Parathyroid adenoma (tissue), 2 donors: Measurements from ENCODE around the gene LSMEM2.

Source experiments
- H2AFZ ChIP-seq: fragments of 300-600 bp; sonication (generic); one replicate; pipeline ENCODE4 v1.7.0; 2017; ENCODE audit warnings: antibody characterized with exemption, mild to moderate bottlenecking
- H3K27ac ChIP-seq: fragments of 300-600 bp; sonication (generic); one replicate; pipeline ENCODE4 v1.7.0; 2017
- H3K27me3 ChIP-seq: fragments of 300-600 bp; sonication (generic); one replicate; pipeline ENCODE4 v1.7.0; 2017; ENCODE audit warnings: low read length; ENCODE audit not compliant: control insufficient read depth, insufficient read depth
- H3K36me3 ChIP-seq: fragments of 300-600 bp; sonication (generic); one replicate; pipeline ENCODE4 v1.7.0; 2017; ENCODE audit warnings: low read length; ENCODE audit not compliant: control insufficient read depth, insufficient read depth
- H3K4me1 ChIP-seq: fragments of 300-600 bp; sonication (generic); one replicate; pipeline ENCODE4 v1.7.0; 2017; ENCODE audit warnings: control low read depth
- H3K4me2 ChIP-seq: fragments of 300-600 bp; sonication (generic); one replicate; pipeline ENCODE4 v1.7.0; 2017; ENCODE audit warnings: low read length
- H3K4me3 ChIP-seq: fragments of 300-600 bp; sonication (generic); one replicate; pipeline ENCODE4 v1.7.0; 2017; ENCODE audit warnings: low read depth, low read length
- H3K79me2 ChIP-seq: fragments of 300-600 bp; sonication (generic); one replicate; pipeline ENCODE4 v1.7.0; 2017; ENCODE audit warnings: control low read depth
- H3K9ac ChIP-seq: fragments of 300-600 bp; sonication (generic); one replicate; pipeline ENCODE4 v1.7.0; 2017; ENCODE audit warnings: mild to moderate bottlenecking
- H3K9me3 ChIP-seq: fragments of 300-600 bp; sonication (generic); one replicate; pipeline ENCODE4 v1.7.0; 2017; ENCODE audit warnings: low read length; ENCODE audit not compliant: control insufficient read depth
- TF ChIP-seq, protein P1 (sequence below): fragments of 300-600 bp; sonication (generic); IDR thresholded peaks from one replicate; pipeline ENCODE4 v1.7.0; 2017; ENCODE audit warnings: antibody characterized with exemption, mild to moderate bottlenecking
- donor health status: primary hyperparathyroidism.

The LSMEM2 gene

DNA sequence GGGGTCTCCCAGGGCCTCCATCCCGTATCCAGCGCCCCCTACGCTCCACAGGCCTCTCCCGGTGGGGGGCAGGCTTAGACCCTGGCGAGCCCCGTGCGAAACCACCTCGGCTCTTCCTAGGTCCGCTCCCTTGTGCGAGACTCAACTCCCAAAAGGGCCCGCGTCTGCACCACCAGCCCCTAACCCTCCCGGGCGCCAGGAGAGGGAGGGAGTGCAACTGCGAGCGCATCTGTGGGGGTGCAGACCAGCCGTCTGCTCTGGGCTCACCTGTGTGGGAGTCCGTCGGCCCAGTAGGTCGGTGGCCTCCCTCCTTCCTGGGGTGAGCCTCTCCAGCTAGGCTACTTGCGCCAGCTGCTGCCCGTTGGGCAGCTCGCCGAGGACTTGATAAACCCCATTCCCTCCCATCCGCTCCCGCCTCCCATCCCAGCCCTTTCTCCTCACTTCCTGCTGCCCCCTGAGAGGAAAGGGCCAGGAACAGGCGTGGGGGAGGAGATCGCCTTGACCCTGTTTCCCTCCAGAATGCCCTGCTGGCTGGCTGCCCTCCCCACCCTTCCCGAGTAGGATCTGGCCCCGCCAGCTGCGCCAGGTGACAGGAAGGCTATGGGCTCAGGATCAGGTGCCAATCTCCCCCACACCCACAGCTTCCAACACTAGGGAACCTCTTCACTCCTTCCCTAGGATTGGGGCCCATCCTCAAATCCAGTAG lies 43.7 kb downstream of the LSMEM2 start, which contains the start of gene HYAL2:
HYAL2 (minus strand) TSS at position 360 of the 706 bp plus-strand sequence. CDS start 2,256 bp downstream, outside the sequence.
- Histone ChIP-seq H3K79me2 (peaks cover 16% of the 10 kb centered on the region), H3K4me3 (peak within 1 kb of the TSS; percentile 89), H3K9ac (peak within 1 kb of the TSS; percentile 25), H3K4me2 (peak within 1 kb of the TSS; percentile 97), H3K27ac (peak within 1 kb of the TSS; percentile 88), H3K9me3 (no peaks in the 10 kb centered on the region), H3K27me3 (no peaks in the 10 kb centered on the region), H3K36me3 (no peaks in the 10 kb centered on the region), H2AFZ (peak within 1 kb of the TSS; percentile 83), H3K4me1 (peaks cover 29% of the 10 kb centered on the region)
- TF ChIP-seq, protein P1, sequence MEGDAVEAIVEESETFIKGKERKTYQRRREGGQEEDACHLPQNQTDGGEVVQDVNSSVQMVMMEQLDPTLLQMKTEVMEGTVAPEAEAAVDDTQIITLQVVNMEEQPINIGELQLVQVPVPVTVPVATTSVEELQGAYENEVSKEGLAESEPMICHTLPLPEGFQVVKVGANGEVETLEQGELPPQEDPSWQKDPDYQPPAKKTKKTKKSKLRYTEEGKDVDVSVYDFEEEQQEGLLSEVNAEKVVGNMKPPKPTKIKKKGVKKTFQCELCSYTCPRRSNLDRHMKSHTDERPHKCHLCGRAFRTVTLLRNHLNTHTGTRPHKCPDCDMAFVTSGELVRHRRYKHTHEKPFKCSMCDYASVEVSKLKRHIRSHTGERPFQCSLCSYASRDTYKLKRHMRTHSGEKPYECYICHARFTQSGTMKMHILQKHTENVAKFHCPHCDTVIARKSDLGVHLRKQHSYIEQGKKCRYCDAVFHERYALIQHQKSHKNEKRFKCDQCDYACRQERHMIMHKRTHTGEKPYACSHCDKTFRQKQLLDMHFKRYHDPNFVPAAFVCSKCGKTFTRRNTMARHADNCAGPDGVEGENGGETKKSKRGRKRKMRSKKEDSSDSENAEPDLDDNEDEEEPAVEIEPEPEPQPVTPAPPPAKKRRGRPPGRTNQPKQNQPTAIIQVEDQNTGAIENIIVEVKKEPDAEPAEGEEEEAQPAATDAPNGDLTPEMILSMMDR, result no peak

DNA sequence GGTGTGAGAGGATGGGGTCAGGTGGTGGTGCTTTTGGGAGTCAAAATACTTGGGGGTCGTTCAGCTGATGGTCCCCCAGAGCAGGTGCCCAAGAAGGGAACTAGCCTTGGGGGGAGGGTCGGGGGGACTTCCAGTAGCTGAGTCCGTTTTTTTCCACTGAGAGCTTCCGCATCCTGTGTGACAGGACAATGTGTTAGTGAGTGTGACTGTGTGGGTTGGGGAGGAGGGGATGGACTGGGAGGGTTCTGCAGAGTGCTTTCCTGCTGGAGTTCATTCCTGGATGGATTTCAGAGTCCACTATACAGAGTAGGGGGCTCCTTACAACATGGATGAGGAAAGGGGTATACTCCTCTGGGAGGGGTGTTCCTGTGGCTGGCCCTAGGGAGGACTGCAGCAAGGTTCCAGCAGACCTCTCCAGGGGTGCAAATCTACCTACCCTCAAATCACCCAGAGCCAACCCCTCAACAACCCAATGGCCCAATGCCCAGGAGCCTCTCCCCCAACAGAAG lies 44.3 kb downstream of the LSMEM2 start:
- no peak overlapping the region for H3K9ac ChIP-seq
- no peaks in the 10 kb centered on the region for H3K36me3 ChIP-seq
- no peaks in the 10 kb centered on the region for H3K27me3 ChIP-seq
- H3K9me3 ChIP-seq, result no peaks in the 10 kb centered on the region
- no peak overlapping the region for H3K4me2 ChIP-seq
- TF ChIP-seq, protein P1, result no peak
- peaks cover 20% of the 10 kb centered on the region for H3K79me2 ChIP-seq
- peaks cover 29% of the 10 kb centered on the region for H3K4me1 ChIP-seq
- H3K27ac ChIP-seq, result peak overlapping the region; percentile 88
- no peak overlapping the region for H2AFZ ChIP-seq
- peak overlapping the region; percentile 89 for H3K4me3 ChIP-seq

DNA sequence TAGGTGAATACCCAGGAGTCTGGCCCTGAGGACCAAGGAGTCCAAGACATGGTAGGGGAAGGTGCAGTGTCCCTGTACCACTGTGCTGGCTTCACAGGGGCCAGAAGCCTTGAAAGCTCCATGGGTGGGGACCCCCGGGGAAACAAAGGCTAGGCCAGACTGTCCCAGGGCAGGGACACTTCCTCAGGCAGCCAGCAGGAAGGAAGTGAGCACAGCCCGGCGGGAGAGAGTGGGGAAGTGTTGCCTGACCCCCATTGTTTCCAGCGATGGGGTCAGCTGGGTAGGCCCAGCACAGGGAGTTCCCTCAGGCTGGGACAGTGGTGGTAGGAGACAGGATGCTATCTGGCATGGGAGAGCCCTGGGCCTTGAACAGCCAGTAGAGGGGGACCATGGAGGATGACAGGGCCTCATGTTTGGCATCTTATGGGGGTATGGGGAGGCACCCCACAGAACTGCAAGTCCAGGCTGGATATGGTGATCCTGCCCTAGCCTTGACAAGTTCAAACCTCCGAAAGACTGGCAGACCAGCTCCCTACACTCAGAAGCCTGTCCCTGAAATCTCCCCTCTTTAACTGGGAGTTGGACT lies 44.8 kb downstream of the LSMEM2 start:
- H3K4me1 ChIP-seq, result peaks cover 33% of the 10 kb centered on the region
- H3K4me3 ChIP-seq, result no peak overlapping the region
- peak overlapping the region; percentile 88 for H3K27ac ChIP-seq

DNA sequence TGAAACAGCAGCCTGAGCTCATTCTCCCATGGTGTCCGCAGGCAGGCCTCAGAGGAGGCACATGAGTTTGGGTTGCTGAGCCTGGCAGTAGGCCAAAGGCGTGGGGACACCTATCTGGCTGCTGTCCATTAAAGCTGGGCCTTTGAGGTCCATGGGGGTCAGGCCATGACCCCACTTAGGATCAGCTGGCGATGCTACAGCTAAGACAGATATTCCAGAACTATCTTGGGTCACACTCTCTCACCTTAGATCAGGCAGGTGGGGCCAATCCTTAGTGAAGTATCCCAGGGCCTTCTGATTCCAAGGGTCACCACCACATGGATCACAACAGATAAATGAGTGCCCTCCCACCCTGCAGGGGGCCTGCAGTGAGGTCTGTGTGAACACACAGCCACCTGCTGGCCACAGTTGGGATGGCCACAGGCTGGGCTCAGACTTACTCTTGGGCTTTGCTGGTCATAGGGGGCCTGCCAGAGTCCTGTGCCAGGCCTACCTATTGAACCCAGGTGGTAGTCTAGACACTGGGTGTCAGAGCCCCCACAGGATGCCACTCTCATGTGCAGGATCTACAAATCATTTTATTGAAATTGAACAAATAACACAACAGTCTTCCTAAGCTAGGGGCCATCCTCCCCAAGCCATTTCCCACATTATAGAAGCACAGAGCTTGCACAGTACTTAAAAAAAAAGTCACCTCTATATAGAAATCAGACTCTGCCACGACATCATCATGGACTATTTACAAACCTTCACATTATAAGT lies 45.6 kb downstream of the LSMEM2 start:
- Histone ChIP-seq H3K79me2 (peaks cover 12% of the 10 kb centered on the region), H3K9me3 (no peaks in the 10 kb centered on the region), H3K27me3 (no peaks in the 10 kb centered on the region), H3K4me3 (no peak overlapping the region), H2AFZ (no peak overlapping the region), H3K4me1 (peaks cover 26% of the 10 kb centered on the region), H3K4me2 (peak overlapping the region; percentile 17), H3K9ac (no peak overlapping the region), H3K36me3 (no peaks in the 10 kb centered on the region), H3K27ac (peak overlapping the region; percentile 88)
- TF ChIP-seq, protein P1, result peak; percentile 89

More for the DNA sequence above, 44.8 kb downstream of the LSMEM2 start:
- no peaks in the 10 kb centered on the region for H3K27me3 ChIP-seq
- H3K9me3 ChIP-seq, result no peaks in the 10 kb centered on the region
- TF ChIP-seq, protein P1, result no peak
- H3K4me2 ChIP-seq, result peak overlapping the region; percentile 17
- no peak overlapping the region for H3K9ac ChIP-seq
- no peak overlapping the region for H2AFZ ChIP-seq
- peaks cover 20% of the 10 kb centered on the region for H3K79me2 ChIP-seq
- no peaks in the 10 kb centered on the region for H3K36me3 ChIP-seq
